K562 (cell line): ENCODE results near the gene INPP5D. TPM values are rescaled to one million over a fixed set of nuclear protein-coding genes. Genes with fewer than 3 reads are reported as not detected.

Experiments
- ATAC-seq: fragments of 200-7000 bp; cut with Tn5 transposase; 3 replicates; pipeline ENCODE4 v1.9.1; 2020; ENCODE audit warnings: moderate library complexity
- BruUV-seq: library from RNA; stranded (reverse); fragments of 400-500 nt; replicated peaks from 2 replicates; lab custom pipeline; 2021; lab: Mats Ljungman, UMichigan
- CTCF ChIA-PET: fragments of 300-600 bp; formaldehyde crosslinking; extraction: SDS; loops from one replicate; lab custom pipeline; 2021; ENCODE audit warnings: low intra/inter-chr PET ratio; lab: Yijun Ruan, JAX
- POLR2A ChIA-PET: fragments of 300-600, 350-650 bp; sonication (Branson Sonifier 250); formaldehyde crosslinking; extraction: SDS; loops from one replicate; lab custom pipeline; 2021; ENCODE audit warnings: antibody characterized with exemption, inconsistent platforms; lab: Yijun Ruan, JAX
- DNase-seq, 4 experiments: peaks; one replicate each; pipeline versions ENCODE4 v3.0.0 to v3.0.0-alpha.2; 2011 to 2018; ENCODE audit warnings: low spot score in 3 of 4, mixed read lengths in 3 of 4; ENCODE audit errors: extremely low read depth in 1 of 4
- FAIRE-seq: peaks from 2 replicates; lab custom pipeline; 2011; peaks lifted over from hg19 to GRCh38; lab: Jason Lieb, UNC
- H2AFZ ChIP-seq: 2 replicates; pipeline ENCODE4 v1.6.0; 2011; ENCODE audit warnings: low read depth, low read length, control low read depth, inconsistent platforms
- H3K27ac ChIP-seq: fragments of 200-600 bp; 3 replicates; pipeline ENCODE4 v1.8.0; 2011; ENCODE audit warnings: low read depth, mild to moderate bottlenecking, control low read depth, inconsistent platforms, low read length, moderate library complexity, mixed read lengths; ENCODE audit errors: extremely low read depth
- H3K27me3 ChIP-seq, 2 experiments: fragments of 300-600 bp in 1 of 2; 2 replicates in 1 of 2; 3 replicates in 1 of 2; pipeline versions ENCODE4 v1.6.0 to v1.8.0; 2011; ENCODE audit warnings: inconsistent platforms in 2 of 2, low read length in 2 of 2, mild to moderate bottlenecking in 1 of 2, mixed read lengths in 1 of 2, moderate library complexity in 1 of 2; ENCODE audit not compliant: control insufficient read depth in 2 of 2, insufficient read depth in 2 of 2
- H3K36me3 ChIP-seq: fragments of 300-600 bp; 3 replicates; pipeline ENCODE4 v1.8.0; 2011; ENCODE audit warnings: mild to moderate bottlenecking, low read length, inconsistent platforms; ENCODE audit not compliant: control insufficient read depth, insufficient read depth
- H3K4me1 ChIP-seq, 2 experiments: fragments of 200-600 bp in 1 of 2; replicated peaks in 1 of 2; 2 replicates in 1 of 2; 3 replicates in 1 of 2; pipeline versions ENCODE4 v1.5.1 to v1.8.0; 2011; ENCODE audit warnings: inconsistent platforms in 2 of 2, low read length in 2 of 2, mild to moderate bottlenecking in 1 of 2, mixed read lengths in 1 of 2, moderate library complexity in 1 of 2; ENCODE audit not compliant: control insufficient read depth in 2 of 2, insufficient read depth in 2 of 2
- H3K4me2 ChIP-seq: 2 replicates; pipeline ENCODE4 v1.6.1; 2011; ENCODE audit warnings: low read length, control low read depth, inconsistent platforms, mixed read lengths; ENCODE audit not compliant: insufficient read depth
- H3K4me3 ChIP-seq: fragments of 200-600 bp; sonication (generic), shearing (Covaris generic); 2 replicates; pipeline ENCODE4 v1.5.1; 2016; ENCODE audit warnings: control low read depth, inconsistent platforms
- H3K79me2 ChIP-seq: fragments of 200-600 bp; 3 replicates; pipeline ENCODE4 v1.8.0; 2011; ENCODE audit warnings: low read length, inconsistent platforms; ENCODE audit not compliant: control insufficient read depth, insufficient read depth
- H3K9ac ChIP-seq, 2 experiments: 2 replicates each; pipeline versions ENCODE4 v1.6.0 to v1.6.1; 2011; ENCODE audit warnings: low read depth in 2 of 2, low read length in 2 of 2, control low read depth in 1 of 2, inconsistent platforms in 1 of 2, mild to moderate bottlenecking in 1 of 2, mixed read lengths in 1 of 2; ENCODE audit not compliant: insufficient read depth in 1 of 2
- H3K9me1 ChIP-seq: one replicate; pipeline ENCODE4 v1.6.0; 2011; ENCODE audit warnings: inconsistent platforms, mild to moderate bottlenecking, low read length, moderate library complexity; ENCODE audit not compliant: control insufficient read depth, insufficient read depth
- H3K9me3 ChIP-seq: replicated peaks from 2 replicates; pipeline ENCODE4 v1.5.1; 2011; ENCODE audit warnings: low read depth, low read length, inconsistent platforms; ENCODE audit not compliant: control insufficient read depth, insufficient read depth
- H4K20me1 ChIP-seq: replicated peaks from 2 replicates; pipeline ENCODE4 v1.6.1; 2011; ENCODE audit warnings: low read length, inconsistent platforms, mixed read lengths; ENCODE audit not compliant: control insufficient read depth, insufficient read depth
- ARHGAP35 ChIP-seq: fragments of 450-650 bp; IDR thresholded peaks from 2 replicates; pipeline ENCODE4 v1.6.1; 2018; ENCODE audit not compliant: partially characterized antibody
- CBFB ChIP-seq: sonication (generic); formaldehyde crosslinking; IDR thresholded peaks from 2 replicates; pipeline ENCODE4 v1.4.0; 2020; ENCODE audit warnings: mild to moderate bottlenecking, missing genetic modification reagents
- CLOCK ChIP-seq: fragments of 250-450 bp; sonication (Bioruptor Pico); IDR thresholded peaks from 2 replicates; pipeline ENCODE4 v1.4.0; 2020; ENCODE audit warnings: mild to moderate bottlenecking, moderate library complexity, borderline replicate concordance
- DNMT1 ChIP-seq: fragments of 450-650 bp; IDR thresholded peaks from 2 replicates; pipeline ENCODE4 v1.6.1; 2016; ENCODE audit warnings: antibody characterized with exemption, mild to moderate bottlenecking
- ELK3 ChIP-seq: fragments of 450-650 bp; formaldehyde crosslinking; IDR thresholded peaks from 2 replicates; pipeline ENCODE4 v1.4.0; 2020; ENCODE audit warnings: mild to moderate bottlenecking
- LARP7 ChIP-seq: fragments of 450-650 bp; IDR thresholded peaks from 2 replicates; pipeline ENCODE4 v1.6.1; 2016
- LEF1 ChIP-seq: fragments of 450-650 bp; IDR thresholded peaks from 2 replicates; pipeline ENCODE4 v1.6.1; 2016; ENCODE audit warnings: mild to moderate bottlenecking
- POLR2H ChIP-seq: IDR thresholded peaks from 2 replicates; pipeline ENCODE4 v1.6.1; 2016; ENCODE audit warnings: missing genetic modification characterization, low read depth, mild to moderate bottlenecking, control low read depth, missing compliant biosample characterization, moderate library complexity
- SREBF2 ChIP-seq: sonication (generic); formaldehyde crosslinking; IDR thresholded peaks from 2 replicates; pipeline ENCODE4 v1.4.0; 2020; ENCODE audit warnings: mild to moderate bottlenecking, missing genetic modification reagents
- STAT5B ChIP-seq: fragments of 250-450 bp; sonication (Bioruptor Pico); IDR thresholded peaks from 2 replicates; pipeline ENCODE4 v1.8.0; 2021; ENCODE audit warnings: mild to moderate bottlenecking, inconsistent platforms
- TOE1 ChIP-seq, 2 experiments: fragments of 450-650 bp in 1 of 2; sonication (generic) in 1 of 2; formaldehyde crosslinking in 1 of 2; IDR thresholded peaks; 2 replicates each; pipeline versions ENCODE4 v1.7.1 to v1.8.0; 2016 to 2022; ENCODE audit warnings: borderline replicate concordance in 2 of 2, mild to moderate bottlenecking in 2 of 2, antibody characterized with exemption in 1 of 2, inconsistent platforms in 1 of 2, low read depth in 1 of 2, missing genetic modification reagents in 1 of 2, moderate library complexity in 1 of 2
- ZNF41 ChIP-seq: fragments of 250-450 bp; sonication (Bioruptor Pico); conservative IDR thresholded peaks from 2 replicates; pipeline ENCODE4 v1.4.0; 2020; ENCODE audit warnings: mild to moderate bottlenecking
- ZNF431 ChIP-seq: sonication (generic); formaldehyde crosslinking; IDR thresholded peaks from 2 replicates; pipeline ENCODE4 v1.8.0; 2022; ENCODE audit warnings: mild to moderate bottlenecking, missing genetic modification reagents
- ZNF668 ChIP-seq: fragments of 250-450 bp; sonication (Bioruptor Pico); IDR thresholded peaks from 2 replicates; pipeline ENCODE4 v1.8.0; 2022; ENCODE audit warnings: mild to moderate bottlenecking, inconsistent platforms
- WGBS: fragments of 100-300 bp; shearing (Covaris generic); methylation state at CpG from one replicate; pipeline ENCODE4 v1.1.6; 2016; ENCODE audit warnings: low coverage, mixed read lengths; ENCODE audit not compliant: insufficient coverage; ENCODE audit errors: missing lambda C conversion rate; 5-methylcytosine and 5-hydroxymethylcytosine counted together
- in situ Hi-C: fragments of 300-500 bp; cut with MboI; formaldehyde crosslinking; loops from 4 replicates; pipeline ENCODE4 v1.15.0; 2018; ENCODE audit warnings: inconsistent platforms, mixed read lengths
- intact Hi-C: fragments of 100-400 bp; cut with micrococcal nuclease; formaldehyde crosslinking; loops from 2 replicates; pipeline ENCODE4 v1.14.2; 2022
- polyA plus RNA-seq, 8 experiments: library from polyadenylated mRNA; depleted of rRNA in 4 of 8; stranded (reverse) in 5 of 8; unstranded in 3 of 8; fragments of >200 nt; fragmentation: Nextera tagmentation in 2 of 8; fragmentation: Illumina TruSeq in 1 of 8; extraction: Ambion mirVana in 2 of 8; extraction: Trizol in 1 of 8; gene quantifications; 2 replicates each; pipeline versions ENCODE4 v1.2.1 to v1.2.3, GENCODE V29; 2011 to 2014; ENCODE audit warnings: inconsistent platforms in 1 of 8, missing spikeins in 1 of 8
- total RNA-seq, 7 experiments: library from RNA; depleted of rRNA in 6 of 7; stranded (reverse); fragments of >200 nt in 6 of 7; fragmentation: Illumina TruSeq in 2 of 7; extraction: Trizol in 2 of 7; gene quantifications; 2 replicates each; pipeline versions ENCODE4 v1.2.1 to v1.2.3, GENCODE V29; 2011 to 2021; ENCODE audit warnings: low replicate concordance in 1 of 7

INPP5D gene
- total and polyA plus RNA-seq, 9 of the 15 experiments (the other 6 are each of a cell fraction or from before 2014, with no cell fraction given): 0.55 to 6.2 (median 2.2) TPM

- H3K27me3 ChIP-seq: peaks cover 0 to 5% of the 10 kb centered on the region in 2 experiments; a peak in 1 of 5 replicates
- ChIA-PET POLR2A (no interaction called here), CTCF (no interaction called here)
- H3K36me3 ChIP-seq: no peaks in the 10 kb centered on the region
- no peak overlapping the region for H3K9ac ChIP-seq
- no peaks in the 10 kb centered on the region for H3K9me3 ChIP-seq
- H3K9me1 ChIP-seq: no peaks in the 10 kb centered on the region
- H3K4me3 ChIP-seq: no peak overlapping the region
- TF ChIP-seq CLOCK (CRISPR knock-in tag) (no peak), ZNF41 (CRISPR knock-in tag) (no peak)
- peaks cover 0 to 8% of the 10 kb centered on the region in 2 experiments for H3K4me1 ChIP-seq
- BruUV-seq: no TSS peak
- ATAC-seq (no peak), DNase-seq (no peak), FAIRE-seq (no peak)
- in situ Hi-C loops: no loop called here
- no peak overlapping the region for H2AFZ ChIP-seq
- H3K27ac ChIP-seq: no peak overlapping the region
- H3K4me2 ChIP-seq: no peak overlapping the region
- H4K20me1 ChIP-seq: no peaks in the 10 kb centered on the region
- 17% methylated on average over 5 of the region's 8 CpGs for WGBS
- intact Hi-C loops: no loop called here
- H3K79me2 ChIP-seq: no peaks in the 10 kb centered on the region
These were observed 85.6 kb downstream of the INPP5D start for GRCh38 chr2:233145726-233146125.

GRCh38 chr2:233146194-233146593 lies 86.1 kb downstream of the INPP5D start:
- CTCF ChIA-PET: no interaction called here
- POLR2A ChIA-PET: no interaction called here
- WGBS: 33% methylated on average over 8 of the region's 11 CpGs
- Histone ChIP-seq H3K36me3 (no peaks in the 10 kb centered on the region), H3K27me3 (peaks cover 0 to 5% of the 10 kb centered on the region in 2 experiments; a peak in 1 of 5 replicates), H3K4me2 (no peak overlapping the region), H4K20me1 (no peaks in the 10 kb centered on the region), H3K4me3 (no peak overlapping the region), H3K9me1 (no peaks in the 10 kb centered on the region), H3K27ac (no peak overlapping the region), H3K79me2 (no peaks in the 10 kb centered on the region), H3K9me3 (no peaks in the 10 kb centered on the region), H3K4me1 (peaks cover 0 to 8% of the 10 kb centered on the region in 2 experiments), H3K9ac (no peak overlapping the region; a peak in 1 of 4 replicates), H2AFZ (no peak overlapping the region)
- DNase-seq (no peak), ATAC-seq (no peak), FAIRE-seq (no peak)
- intact Hi-C loops: no loop called here
- no TSS peak for BruUV-seq
- in situ Hi-C loops: no loop called here
- TF ChIP-seq TOE1 (IDR thresholded peaks at IDR 0.05; ENCODE audit: borderline replicate concordance) (no peak), TOE1 (CRISPR knock-in tag; IDR thresholded peaks at IDR 0.05; ENCODE audit: borderline replicate concordance, low read depth) (no peak), LEF1 (no peak), ARHGAP35 (no peak), CBFB (CRISPR knock-in tag) (no peak), ELK3 (CRISPR knock-in tag) (no peak), POLR2H (tag) (no peak), ZNF668 (no peak), LARP7 (no peak), STAT5B (CRISPR knock-in tag) (no peak), ZNF431 (CRISPR knock-in tag) (no peak), SREBF2 (CRISPR knock-in tag) (no peak), DNMT1 (no peak)
